Hypothalamus (tissue), 51 donors: Measurements from ENCODE around the gene STRA6.
A peak's percentile ranks its signal among the peaks of the same experiment; 100 is the strongest.
"Not testable (repeated sequence)": the region's sequence is repeated elsewhere in the genome, so short reads cannot be mapped to it uniquely, and the experiment has no call there.

Experiments
- DNase-seq, 51 donors: peaks; one replicate each; lab custom pipeline; 2025; lab: John Stamatoyannopoulos, UW

STRA6 gene

GRCh38 chr15:74170875-74171578, 31.6 kb downstream of the STRA6 start:
- DNase-seq = no peak

- no peak for DNase-seq
Observed at GRCh38 chr15:74170071-74170844, 32.3 kb downstream of the STRA6 start.

- DNase-seq = no peak
Observed at GRCh38 chr15:74168711-74169126, 33.9 kb downstream of the STRA6 start.

- DNase-seq = no peak
Observed at GRCh38 chr15:74167891-74168331, 34.7 kb downstream of the STRA6 start.

- no peak for DNase-seq
Observed at GRCh38 chr15:74165461-74165860, 37.1 kb downstream of the STRA6 start.

GRCh38 chr15:74162195-74162536, 40.4 kb downstream of the STRA6 start:
- not testable (repeated sequence) for DNase-seq

GRCh38 chr15:74160390-74160789, 42.2 kb downstream of the STRA6 start:
- DNase-seq = not testable (repeated sequence)

- DNase-seq = no peak
Observed at GRCh38 chr15:74159773-74160172, 42.8 kb downstream of the STRA6 start.

- DNase-seq = peak in 1 of 51 donors; percentile 19
Observed at GRCh38 chr15:74158855-74159650, 43.5 kb downstream of the STRA6 start.

- peak in 1 of 51 donors; percentile 11 for DNase-seq
Observed at GRCh38 chr15:74157868-74158827, 44.4 kb downstream of the STRA6 start.

- DNase-seq = peak in 2 of 51 donors; percentile 47 to 52
Observed at GRCh38 chr15:74156678-74157411, 45.7 kb downstream of the STRA6 start.

GRCh38 chr15:74155766-74156417, 46.7 kb downstream of the STRA6 start:
- DNase-seq = no peak

- DNase-seq = no peak
Observed at GRCh38 chr15:74147051-74147450, 55.5 kb downstream of the STRA6 start.

GRCh38 chr15:74146277-74146800, 56.2 kb downstream of the STRA6 start:
- DNase-seq = no peak

GRCh38 chr15:74144153-74144775, 58.3 kb downstream of the STRA6 start:
- no peak for DNase-seq

- no peak for DNase-seq
Observed at GRCh38 chr15:74141591-74141990, 61.0 kb downstream of the STRA6 start.

- DNase-seq = no peak
Observed at GRCh38 chr15:74138642-74139041, 63.9 kb downstream of the STRA6 start.

GRCh38 chr15:74137537-74137894, 65.1 kb downstream of the STRA6 start:
- DNase-seq = no peak
